HUES48 (cell line): ENCODE results near the gene CASZ1.

ENCODE experiments used
- H3K27ac ChIP-seq: one replicate; pipeline ENCODE4 v1.7.0; 2013; ENCODE audit warnings: low read depth, low read length, inconsistent platforms
- H3K27me3 ChIP-seq: 2 replicates; pipeline ENCODE4 v1.6.1; 2013; ENCODE audit warnings: mild to moderate bottlenecking, low read length; ENCODE audit not compliant: control insufficient read depth, insufficient read depth
- H3K36me3 ChIP-seq: 2 replicates; pipeline ENCODE4 v1.6.1; 2013; ENCODE audit warnings: low read length; ENCODE audit not compliant: control insufficient read depth, insufficient read depth
- H3K4me1 ChIP-seq: 2 replicates; pipeline ENCODE4 v1.6.1; 2013; ENCODE audit warnings: mild to moderate bottlenecking, low read length; ENCODE audit not compliant: control insufficient read depth, insufficient read depth
- H3K4me3 ChIP-seq: 2 replicates; pipeline ENCODE4 v1.5.1; 2013; ENCODE audit warnings: mild to moderate bottlenecking, low read depth, low read length
- H3K9ac ChIP-seq: 2 replicates; pipeline ENCODE4 v1.6.1; 2013; ENCODE audit warnings: mild to moderate bottlenecking, low read depth, low read length, moderate library complexity
- H3K9me3 ChIP-seq: 2 replicates; pipeline ENCODE4 v1.6.1; 2013; ENCODE audit warnings: low read length; ENCODE audit not compliant: control insufficient read depth, insufficient read depth

CASZ1 gene

DNA sequence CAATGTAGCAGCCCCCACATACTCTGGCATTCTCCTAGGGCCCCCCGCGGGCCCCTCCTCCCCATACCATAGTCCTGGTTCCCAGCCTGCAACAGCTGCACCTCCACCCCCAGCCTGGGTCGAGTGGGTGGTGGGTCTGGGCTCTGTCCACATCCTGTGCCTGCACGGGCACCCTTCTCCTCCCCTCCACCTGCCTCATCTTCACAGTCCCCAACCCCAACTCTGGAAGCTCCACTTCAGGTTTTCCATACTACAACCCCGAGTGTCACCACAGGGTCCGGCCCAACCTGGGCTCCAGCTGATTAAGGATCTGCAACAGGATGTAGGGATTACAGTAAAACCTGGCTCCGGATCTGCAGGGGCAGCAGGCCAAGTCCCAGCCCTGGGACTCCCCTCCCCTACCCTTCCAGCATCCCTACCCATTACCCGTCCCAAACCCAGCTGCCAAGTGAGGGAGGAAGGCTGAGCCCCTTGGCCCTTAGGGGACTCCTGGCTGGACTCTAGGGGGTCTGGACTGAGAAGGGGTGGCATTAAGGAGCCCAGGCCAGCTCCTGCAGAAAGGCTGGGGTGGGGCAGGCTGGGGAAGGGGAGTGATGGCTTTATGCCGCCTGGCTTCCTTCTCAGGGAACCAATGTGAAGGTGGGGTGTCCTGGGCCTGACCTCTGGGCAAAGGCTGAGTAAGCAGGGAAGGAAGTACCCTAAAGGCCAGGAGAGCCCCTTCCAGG is 116.8 kb downstream of the CASZ1 start:
- no peaks in the 10 kb centered on the region for H3K9me3 ChIP-seq
- no peak overlapping the region for H3K9ac ChIP-seq
- no peak overlapping the region for H3K27ac ChIP-seq
- peaks cover 39% of the 10 kb centered on the region for H3K4me1 ChIP-seq
- H3K4me3 ChIP-seq = no peak overlapping the region
- no peaks in the 10 kb centered on the region for H3K36me3 ChIP-seq
- no peaks in the 10 kb centered on the region for H3K27me3 ChIP-seq

DNA sequence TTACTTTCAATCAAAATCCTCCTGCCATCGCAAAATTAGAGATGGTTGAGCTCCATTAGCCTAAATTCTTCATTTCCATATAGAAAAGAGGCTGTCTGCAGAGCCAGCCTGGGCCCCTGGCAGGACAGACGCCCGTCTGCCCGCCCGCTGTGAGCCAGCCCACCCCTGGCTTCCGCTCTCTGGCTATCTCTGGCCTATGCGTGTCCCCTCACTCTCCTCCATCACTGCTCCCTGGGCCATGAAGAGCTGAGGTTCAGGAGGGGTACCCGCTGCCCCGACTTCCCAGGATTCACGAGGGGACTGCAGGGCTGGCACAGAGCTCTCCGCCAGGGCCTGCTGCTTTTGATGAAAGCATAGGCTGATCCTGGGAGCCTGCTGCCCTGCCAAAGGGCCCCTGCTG is 117.6 kb downstream of the CASZ1 start:
- H3K27me3 ChIP-seq = no peaks in the 10 kb centered on the region
- no peak overlapping the region for H3K4me3 ChIP-seq
- H3K36me3 ChIP-seq = no peaks in the 10 kb centered on the region
- no peak overlapping the region for H3K9ac ChIP-seq
- no peak overlapping the region for H3K27ac ChIP-seq
- H3K9me3 ChIP-seq = no peaks in the 10 kb centered on the region
- peaks cover 39% of the 10 kb centered on the region for H3K4me1 ChIP-seq

- H3K9ac ChIP-seq = no peak overlapping the region
- H3K9me3 ChIP-seq = no peaks in the 10 kb centered on the region
- H3K36me3 ChIP-seq = no peaks in the 10 kb centered on the region
- no peak overlapping the region for H3K4me3 ChIP-seq
- H3K27ac ChIP-seq = no peak overlapping the region
- peaks cover 39% of the 10 kb centered on the region for H3K4me1 ChIP-seq
- no peaks in the 10 kb centered on the region for H3K27me3 ChIP-seq
These were observed 118.0 kb downstream of the CASZ1 start for GRCh38 chr1:10678402-10678801.

GRCh38 chr1:10677491-10678391 is 118.7 kb downstream of the CASZ1 start:
- Histone ChIP-seq H3K27ac (peak overlapping the region; percentile 32), H3K9ac (no peak overlapping the region), H3K36me3 (no peaks in the 10 kb centered on the region), H3K9me3 (no peaks in the 10 kb centered on the region), H3K4me1 (peaks cover 33% of the 10 kb centered on the region), H3K4me3 (no peak overlapping the region), H3K27me3 (no peaks in the 10 kb centered on the region)

DNA sequence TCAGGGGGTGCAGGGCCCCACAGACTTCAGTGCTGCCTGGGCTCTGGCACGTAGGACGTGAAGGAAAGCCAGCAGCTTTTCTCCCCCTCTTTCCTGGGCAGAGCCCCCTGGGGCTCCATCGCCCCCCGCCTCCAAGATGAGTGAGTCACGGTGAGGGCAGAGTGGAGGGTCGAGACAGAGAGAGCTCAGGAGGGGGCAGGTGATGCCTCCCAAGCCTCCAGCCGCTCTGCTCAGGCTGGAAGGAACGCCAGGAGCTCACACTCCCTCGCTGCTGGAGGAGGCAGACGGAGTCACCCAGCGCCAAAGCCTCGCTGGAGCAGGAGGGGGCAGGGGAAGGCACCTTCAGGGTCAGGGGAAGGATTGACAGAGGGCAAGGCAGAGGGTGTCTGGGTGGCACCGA is 119.5 kb downstream of the CASZ1 start:
- no peaks in the 10 kb centered on the region for H3K36me3 ChIP-seq
- H3K4me3 ChIP-seq = no peak overlapping the region
- H3K4me1 ChIP-seq = peaks cover 29% of the 10 kb centered on the region
- H3K27me3 ChIP-seq = no peaks in the 10 kb centered on the region
- H3K27ac ChIP-seq = no peak overlapping the region
- no peaks in the 10 kb centered on the region for H3K9me3 ChIP-seq
- no peak overlapping the region for H3K9ac ChIP-seq

DNA sequence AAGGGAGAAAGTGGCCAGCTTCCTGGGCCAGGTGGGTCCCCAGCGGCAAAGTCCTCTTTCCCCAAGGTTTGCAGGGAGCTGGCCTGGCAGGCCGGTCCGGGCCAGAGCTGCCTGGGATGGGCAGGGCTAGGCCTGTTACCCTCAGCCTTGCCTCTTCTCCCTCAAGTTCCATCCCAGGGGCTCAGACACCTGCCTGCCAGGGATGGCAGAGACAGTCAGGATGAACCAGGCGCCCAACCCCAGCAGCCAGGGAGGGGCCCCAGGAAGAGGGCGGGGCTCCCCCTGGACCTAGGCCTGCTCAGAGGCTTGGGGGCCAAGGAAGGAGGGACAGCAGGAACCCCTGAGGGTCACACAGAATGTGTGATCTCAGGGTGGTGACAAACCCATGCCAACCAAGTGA is 120.6 kb downstream of the CASZ1 start:
- Histone ChIP-seq H3K36me3 (no peaks in the 10 kb centered on the region), H3K4me3 (no peak overlapping the region), H3K9me3 (no peaks in the 10 kb centered on the region), H3K27ac (no peak overlapping the region), H3K27me3 (no peaks in the 10 kb centered on the region), H3K4me1 (peaks cover 26% of the 10 kb centered on the region), H3K9ac (no peak overlapping the region)

GRCh38 chr1:10674700-10675609 is 121.5 kb downstream of the CASZ1 start:
- peaks cover 26% of the 10 kb centered on the region for H3K4me1 ChIP-seq
- no peaks in the 10 kb centered on the region for H3K36me3 ChIP-seq
- H3K9me3 ChIP-seq = no peaks in the 10 kb centered on the region
- H3K4me3 ChIP-seq = no peak overlapping the region
- H3K9ac ChIP-seq = no peak overlapping the region
- H3K27ac ChIP-seq = no peak overlapping the region
- H3K27me3 ChIP-seq = no peaks in the 10 kb centered on the region

DNA sequence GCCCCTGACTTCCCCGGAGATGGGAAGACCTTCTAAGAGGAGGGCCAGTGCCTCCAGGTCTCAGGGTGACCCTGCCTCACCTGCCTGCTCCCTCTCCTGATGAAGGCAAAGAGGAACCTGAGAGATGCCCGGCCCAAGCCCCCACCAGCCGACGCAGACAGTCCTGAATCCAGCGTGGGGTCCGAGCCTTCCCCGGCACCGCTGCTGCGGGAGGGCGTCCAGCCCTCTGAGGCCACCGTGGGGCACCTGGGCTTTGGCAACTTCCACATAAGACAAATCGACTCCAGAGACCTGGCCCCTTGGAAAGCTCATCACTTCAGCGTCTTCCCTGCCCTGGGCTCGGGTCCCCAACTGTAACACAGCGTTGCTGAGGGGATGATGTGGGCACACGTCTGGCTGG is 122.2 kb downstream of the CASZ1 start:
- Histone ChIP-seq H3K27me3 (no peaks in the 10 kb centered on the region), H3K36me3 (no peaks in the 10 kb centered on the region), H3K27ac (no peak overlapping the region), H3K4me1 (peaks cover 23% of the 10 kb centered on the region), H3K4me3 (no peak overlapping the region), H3K9ac (no peak overlapping the region), H3K9me3 (no peaks in the 10 kb centered on the region)

GRCh38 chr1:10673109-10673711 is 123.2 kb downstream of the CASZ1 start:
- Histone ChIP-seq H3K4me1 (peaks cover 16% of the 10 kb centered on the region; the same call in 1 of the 2 replicates), H3K36me3 (no peaks in the 10 kb centered on the region), H3K27ac (no peak overlapping the region), H3K9me3 (no peaks in the 10 kb centered on the region), H3K9ac (no peak overlapping the region), H3K4me3 (no peak overlapping the region), H3K27me3 (no peaks in the 10 kb centered on the region)

DNA sequence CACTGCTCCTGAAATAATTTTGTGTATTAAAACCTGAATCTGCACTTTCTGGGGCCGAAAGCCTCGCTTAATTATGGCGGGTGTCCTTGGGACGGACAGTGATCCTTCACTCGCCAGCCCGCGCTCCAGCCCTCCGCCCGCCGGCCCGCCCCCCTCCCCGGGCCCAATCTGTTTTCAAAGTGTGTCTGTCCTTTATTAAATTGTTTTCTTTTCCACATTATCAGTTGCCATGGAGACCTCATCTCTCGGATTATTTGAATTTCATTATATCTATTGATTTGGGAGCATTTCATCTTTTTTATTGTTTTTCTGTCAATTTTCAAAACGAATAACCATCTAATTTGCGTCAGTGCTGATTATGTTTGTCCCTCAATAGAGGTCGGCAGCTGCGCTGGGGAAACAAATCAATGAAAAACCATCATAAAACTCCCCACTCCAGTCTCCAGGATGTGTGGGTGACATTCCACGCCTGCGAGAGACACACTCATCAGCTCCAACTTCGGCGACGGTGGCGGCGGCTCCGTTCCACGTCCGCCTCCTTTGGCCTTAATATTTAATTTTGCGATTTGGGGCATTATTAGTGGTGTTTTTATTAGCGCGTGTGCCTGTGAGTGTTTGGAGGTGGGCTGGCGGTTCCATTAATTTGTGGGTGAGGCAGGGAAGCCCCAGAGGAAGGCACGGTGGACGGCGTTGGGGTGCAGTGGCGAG is 123.9 kb downstream of the CASZ1 start:
- no peak overlapping the region for H3K27ac ChIP-seq
- H3K4me1 ChIP-seq = peaks cover 10% of the 10 kb centered on the region; the same call in 1 of the 2 replicates

More for the DNA sequence above, 123.9 kb downstream of the CASZ1 start:
- no peak overlapping the region for H3K4me3 ChIP-seq
- no peaks in the 10 kb centered on the region for H3K36me3 ChIP-seq
- no peak overlapping the region for H3K9ac ChIP-seq
- H3K27me3 ChIP-seq = no peaks in the 10 kb centered on the region
- H3K9me3 ChIP-seq = no peaks in the 10 kb centered on the region
